Measurements from ENCODE around the gene NFIB. TPM values are rescaled to one million over a fixed set of nuclear protein-coding genes. Genes with fewer than 3 reads are reported as not detected.

NFIB gene
- total and polyA plus RNA-seq, 2 experiments from 2014 or later: 15.2 to 27.3 TPM

GRCh38 chr9:14203356-14204056, 110.4 kb downstream of the NFIB start:
- DNase-seq (ENCODE audit: low spot score): peak; percentile 19
- Histone ChIP-seq H3K27me3 (no peaks in the 10 kb centered on the region), H4K20me1 (ENCODE audit: insufficient read depth, poor library complexity, severe bottlenecking) (peaks cover 6% of the 10 kb centered on the region), H3K4me3 (no peak overlapping the region), H3K9me3 (ENCODE audit: low read depth) (no peaks in the 10 kb centered on the region), H2AFZ (no peak overlapping the region), H3K36me3 (replicated peaks; ENCODE audit: insufficient read depth, low read depth) (no peaks in the 10 kb centered on the region), H3K4me1 (ENCODE audit: insufficient read depth) (peaks cover 5% of the 10 kb centered on the region), H3K79me2 (peaks cover 58% of the 10 kb centered on the region), H3K4me2 (peak overlapping the region; percentile 40), H3K9me2 (replicated peaks; ENCODE audit: insufficient read depth) (no peaks in the 10 kb centered on the region), H3K27ac (peak overlapping the region; percentile 50)
- 63% methylated on average over 12 of the region's 12 CpGs for WGBS (ENCODE audit: low lambda C conversion rate, missing lambda C conversion rate)
- TF ChIP-seq EZH2phosphoT487 (IDR thresholded peaks at IDR 0.05; ENCODE audit: low read depth, severe bottlenecking, unreplicated experiment) (no peak), EZH2 (IDR thresholded peaks at IDR 0.05; ENCODE audit: borderline replicate concordance) (no peak), CTCF (IDR thresholded peaks at IDR 0.05; ENCODE audit: poor library complexity) (no peak)

GRCh38 chr9:14198841-14199455, 115.0 kb downstream of the NFIB start:
- TF ChIP-seq EZH2 (IDR thresholded peaks at IDR 0.05; ENCODE audit: borderline replicate concordance) (no peak), CTCF (IDR thresholded peaks at IDR 0.05; ENCODE audit: poor library complexity) (no peak), EZH2phosphoT487 (IDR thresholded peaks at IDR 0.05; ENCODE audit: low read depth, severe bottlenecking, unreplicated experiment) (no peak)
- WGBS (ENCODE audit: low lambda C conversion rate, missing lambda C conversion rate): 61% methylated on average over 6 of the region's 6 CpGs
- H3K9me2 ChIP-seq (replicated peaks; ENCODE audit: insufficient read depth): no peaks in the 10 kb centered on the region
- no peak overlapping the region for H3K4me2 ChIP-seq
- H3K79me2 ChIP-seq: peaks cover 60% of the 10 kb centered on the region
- no peaks in the 10 kb centered on the region for H3K27me3 ChIP-seq
- H3K4me1 ChIP-seq (ENCODE audit: insufficient read depth): peaks cover 5% of the 10 kb centered on the region
- H3K4me3 ChIP-seq: no peak overlapping the region
- no peak overlapping the region for H3K27ac ChIP-seq
- no peak overlapping the region for H2AFZ ChIP-seq
- no peaks in the 10 kb centered on the region for H3K9me3 ChIP-seq (ENCODE audit: low read depth)
- no peaks in the 10 kb centered on the region for H3K36me3 ChIP-seq (replicated peaks; ENCODE audit: insufficient read depth, low read depth)
- peaks cover 7% of the 10 kb centered on the region for H4K20me1 ChIP-seq (ENCODE audit: insufficient read depth, poor library complexity, severe bottlenecking)
- DNase-seq (ENCODE audit: low spot score): no peak

- H3K4me2 ChIP-seq: no peak overlapping the region
- H3K9me3 ChIP-seq (ENCODE audit: low read depth): no peaks in the 10 kb centered on the region
- H3K79me2 ChIP-seq: peaks cover 67% of the 10 kb centered on the region
- no peak for TF ChIP-seq EZH2phosphoT487 (IDR thresholded peaks at IDR 0.05; ENCODE audit: low read depth, severe bottlenecking, unreplicated experiment)
- no peak overlapping the region for H3K4me3 ChIP-seq
- H3K27ac ChIP-seq: no peak overlapping the region
- WGBS (ENCODE audit: low lambda C conversion rate, missing lambda C conversion rate): 88% methylated on average over 11 of the region's 11 CpGs
- H2AFZ ChIP-seq: no peak overlapping the region
- DNase-seq (ENCODE audit: low spot score): no peak
- H3K9me2 ChIP-seq (replicated peaks; ENCODE audit: insufficient read depth): no peaks in the 10 kb centered on the region
- H3K4me1 ChIP-seq (ENCODE audit: insufficient read depth): peaks cover 5% of the 10 kb centered on the region
- H3K27me3 ChIP-seq: no peaks in the 10 kb centered on the region
- no peaks in the 10 kb centered on the region for H3K36me3 ChIP-seq (replicated peaks; ENCODE audit: insufficient read depth, low read depth)
- H4K20me1 ChIP-seq (ENCODE audit: insufficient read depth, poor library complexity, severe bottlenecking): peaks cover 7% of the 10 kb centered on the region
These were observed 115.7 kb downstream of the NFIB start for GRCh38 chr9:14198047-14198840.

Data from hepatocyte (in vitro differentiated cells).